Measurements from ENCODE around the gene DIO3. TPM values are rescaled to one million over a fixed set of nuclear protein-coding genes. Genes with fewer than 3 reads are reported as not detected.
"Not testable (repeated sequence)": the region's sequence is repeated elsewhere in the genome, so short reads cannot be mapped to it uniquely, and the experiment has no call there.

Gene DIO3
- total RNA-seq, 1 donor from 2014 or later: 0.24 TPM

DNA sequence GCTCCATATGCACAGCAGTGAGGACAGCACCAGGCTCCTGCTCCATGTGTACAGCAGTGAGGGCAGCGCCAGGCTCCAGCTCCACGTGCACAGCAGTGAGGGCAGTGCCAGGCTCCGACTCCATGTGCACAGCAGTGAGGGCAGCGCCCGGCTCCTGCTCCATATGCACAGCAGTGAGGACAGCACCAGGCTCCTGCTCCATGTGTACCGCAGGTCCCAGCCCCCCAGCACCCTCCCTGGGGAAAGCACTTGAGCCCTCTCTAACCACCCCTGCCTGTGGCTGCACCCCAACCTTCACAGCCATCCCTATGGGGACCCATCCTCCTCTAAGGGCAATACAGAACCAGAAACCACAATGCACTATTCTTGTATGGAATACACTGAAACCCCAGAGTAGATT lies 11.2 kb downstream of the DIO3 start:
- ATAC-seq; intact Hi-C loops (cut with DNase I): not testable (repeated sequence)

GRCh38 chr14:101573289-101573688 lies 12.0 kb downstream of the DIO3 start:
- no peak for ATAC-seq
- no peak for DNase-seq (ENCODE audit: missing footprints)
- intact Hi-C loops (cut with DNase I): no loop called here

More for the DNA sequence above, 11.2 kb downstream of the DIO3 start:
- not testable (repeated sequence) for DNase-seq (ENCODE audit: missing footprints)

GRCh38 chr14:101575581-101575980 lies 14.3 kb downstream of the DIO3 start:
- DNase-seq (ENCODE audit: missing footprints) (no peak), ATAC-seq (no peak)
- intact Hi-C loops (cut with DNase I): no loop called here

GRCh38 chr14:101577221-101577909 lies 16.1 kb downstream of the DIO3 start:
- DNase-seq (ENCODE audit: missing footprints) (no peak), ATAC-seq (no peak)
- intact Hi-C loops (cut with DNase I): no loop called here

GRCh38 chr14:101578489-101578888 lies 17.2 kb downstream of the DIO3 start:
- ATAC-seq (no peak), DNase-seq (ENCODE audit: missing footprints) (no peak)
- intact Hi-C loops (cut with DNase I): no loop called here

- intact Hi-C loops (cut with DNase I): no loop called here
- ATAC-seq: no peak
- DNase-seq (ENCODE audit: missing footprints): no peak
Observed at GRCh38 chr14:101579372-101580080, 18.2 kb downstream of the DIO3 start.

- ATAC-seq (no peak), DNase-seq (ENCODE audit: missing footprints) (no peak)
- intact Hi-C loops (cut with DNase I): no loop called here
Observed at GRCh38 chr14:101581806-101582205, 20.5 kb downstream of the DIO3 start.

DNA sequence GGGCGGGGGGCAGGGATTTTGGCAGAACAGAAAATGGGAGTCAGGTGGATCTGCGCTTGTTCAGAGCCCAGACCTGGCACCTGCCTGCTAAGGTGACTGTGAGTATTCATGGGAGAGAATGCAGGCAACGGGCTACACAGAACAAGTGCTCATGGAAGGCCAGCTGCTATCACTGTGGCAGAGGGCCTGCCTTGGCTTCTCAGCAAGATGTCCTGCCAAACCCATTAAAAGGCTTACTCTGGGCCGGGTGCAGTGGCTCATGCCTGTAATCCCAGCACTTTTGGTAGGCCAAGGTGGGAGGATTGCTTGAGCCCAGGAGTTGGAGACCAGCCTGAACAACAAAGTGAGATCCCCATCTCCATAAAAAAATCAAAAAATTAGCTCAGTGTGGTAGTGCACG lies 21.0 kb downstream of the DIO3 start:
- intact Hi-C loops (cut with DNase I): no loop called here
- DNase-seq (ENCODE audit: missing footprints) (no peak), ATAC-seq (peak; percentile 66)

GRCh38 chr14:101583006-101583714 lies 21.9 kb downstream of the DIO3 start:
- intact Hi-C loops (cut with DNase I): no loop called here
- DNase-seq (ENCODE audit: missing footprints) (no peak), ATAC-seq (no peak)

DNA sequence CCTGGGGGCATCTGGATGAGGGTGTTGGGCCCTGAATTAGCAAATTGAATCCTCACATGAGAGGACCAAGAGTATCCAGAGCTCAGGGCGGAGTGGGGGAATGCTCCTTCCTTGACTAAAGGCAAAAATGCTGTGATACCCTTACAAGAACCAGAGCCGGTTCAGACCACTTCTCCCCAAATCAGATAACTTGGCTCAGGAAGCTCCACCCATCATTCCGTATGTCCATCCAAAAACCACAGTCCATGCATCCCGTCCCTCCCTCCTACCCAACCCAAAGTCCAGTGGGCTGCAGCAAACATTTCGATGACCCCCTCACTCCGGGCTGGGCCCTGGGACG lies 22.4 kb downstream of the DIO3 start:
- ATAC-seq (no peak), DNase-seq (ENCODE audit: missing footprints) (no peak)
- intact Hi-C loops (cut with DNase I): no loop called here

DNA sequence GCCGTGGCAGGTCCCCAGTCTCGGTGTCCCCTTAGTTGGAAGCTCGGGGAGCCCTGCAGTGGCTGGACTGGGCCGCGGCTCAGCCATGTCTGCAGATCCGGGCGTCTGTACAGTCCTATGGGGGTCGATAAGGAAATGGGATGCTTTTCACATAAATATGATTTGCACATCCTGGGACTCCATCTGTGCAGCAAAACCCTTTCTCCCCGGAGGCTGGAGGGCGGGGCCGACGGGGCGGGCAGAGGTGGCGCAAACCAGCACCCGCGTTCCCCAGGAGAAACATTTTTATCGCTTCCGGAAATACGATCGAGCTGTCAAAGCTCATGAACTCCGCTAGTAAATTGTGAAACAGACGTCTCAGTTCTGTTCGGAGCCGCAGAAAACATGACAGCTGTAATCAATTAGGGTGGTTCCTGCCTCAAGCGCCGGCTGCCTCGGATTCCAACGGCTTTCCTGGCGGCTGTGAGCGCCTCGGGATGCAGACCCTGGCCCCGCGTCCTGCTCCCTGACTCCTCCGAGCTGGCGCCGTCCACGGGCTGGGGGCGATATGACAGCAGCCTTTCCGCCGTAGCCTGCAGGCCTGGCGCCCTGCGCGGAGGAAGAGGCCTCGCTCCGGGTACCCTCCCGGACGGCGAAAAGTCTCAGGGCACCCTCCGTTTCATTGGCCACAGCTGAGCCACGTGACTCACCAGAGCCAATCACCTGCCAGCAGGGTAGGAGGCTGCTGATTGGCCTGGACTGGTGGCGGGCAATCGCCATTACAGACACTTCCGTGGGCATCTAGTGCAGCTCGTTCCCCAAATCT lies 23.0 kb downstream of the DIO3 start:
- peak; percentile 65 for ATAC-seq
- intact Hi-C loops (cut with DNase I): no loop called here

GRCh38 chr14:101585211-101585610 lies 23.9 kb downstream of the DIO3 start:
- intact Hi-C loops (cut with DNase I): no loop called here
- no peak for DNase-seq (ENCODE audit: missing footprints)
- no peak for ATAC-seq

More for the DNA sequence above, 23.0 kb downstream of the DIO3 start:
- DNase-seq (ENCODE audit: missing footprints): no peak

- DNase-seq (ENCODE audit: missing footprints) (no peak), ATAC-seq (no peak)
- intact Hi-C loops (cut with DNase I): no loop called here
Observed at GRCh38 chr14:101586531-101587430, 25.5 kb downstream of the DIO3 start.

- DNase-seq (ENCODE audit: missing footprints) (no peak), ATAC-seq (no peak)
- intact Hi-C loops (cut with DNase I): no loop called here
Observed at GRCh38 chr14:101587441-101587911, 26.2 kb downstream of the DIO3 start.

DNA sequence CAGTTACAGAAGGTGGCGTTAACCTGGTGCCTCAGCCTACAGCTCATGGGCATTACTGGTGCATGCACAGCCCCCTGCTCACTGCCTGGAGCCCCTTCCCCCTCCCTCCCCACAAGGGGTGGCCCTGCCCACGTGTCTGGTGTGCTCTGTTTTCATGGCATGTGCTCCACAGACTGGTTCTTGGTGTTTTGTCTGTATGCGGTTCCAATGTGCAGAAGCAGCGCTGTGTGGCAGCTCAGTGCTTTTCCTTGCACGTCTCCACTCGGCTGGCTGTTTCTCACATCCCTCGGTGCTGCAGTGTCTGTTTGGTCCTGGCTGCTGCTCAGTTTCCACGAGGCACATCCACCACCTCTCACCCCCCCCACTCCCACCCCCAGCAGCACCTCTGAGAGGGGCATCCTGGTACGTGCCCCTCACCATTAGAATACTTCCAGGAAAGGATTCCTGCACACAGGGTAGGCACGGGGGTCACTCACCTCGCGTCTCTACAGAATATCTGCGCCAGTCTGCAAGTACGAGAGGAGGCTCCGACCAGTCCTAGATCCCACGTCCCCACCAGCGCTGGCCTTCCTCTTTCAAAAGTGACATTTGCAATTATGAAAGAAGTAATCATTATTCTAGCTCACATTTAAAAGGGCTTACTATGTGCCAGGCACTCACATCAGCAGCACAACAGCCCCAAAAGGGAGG lies 27.1 kb downstream of the DIO3 start:
- intact Hi-C loops (cut with DNase I): no loop called here
- ATAC-seq (no peak), DNase-seq (ENCODE audit: missing footprints) (no peak)

DNA sequence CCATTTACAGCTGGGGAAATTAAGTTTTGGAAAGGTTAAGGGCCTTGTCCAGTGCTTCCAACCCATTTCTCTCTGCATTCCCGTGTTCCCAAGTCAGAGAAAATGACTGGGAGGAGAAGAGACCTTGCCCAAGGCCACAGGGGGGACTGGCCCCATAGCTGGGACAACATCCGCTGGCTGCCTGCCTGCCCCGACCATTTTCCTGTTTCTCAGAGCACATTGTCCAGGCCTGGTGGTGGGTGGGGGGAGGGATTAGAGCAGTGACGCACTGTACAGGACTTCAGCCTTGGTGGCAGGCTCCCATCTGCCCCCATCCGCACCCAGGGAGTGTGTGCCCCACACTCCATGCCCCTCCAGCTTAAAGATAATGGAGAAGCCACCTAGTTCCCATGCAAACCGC lies 27.7 kb downstream of the DIO3 start:
- intact Hi-C loops (cut with DNase I): no loop called here
- ATAC-seq: no peak
- DNase-seq (ENCODE audit: missing footprints): no peak

GRCh38 chr14:101589486-101590015 lies 28.3 kb downstream of the DIO3 start:
- ATAC-seq (no peak), DNase-seq (ENCODE audit: missing footprints) (no peak)
- intact Hi-C loops (cut with DNase I): no loop called here

All from Right ventricle myocardium inferior (tissue), 1 donor.